GM12874 (cell line): ENCODE data around the gene NOSIP.

Source experiments
- TF ChIP-seq, protein P1 (sequence below): IDR thresholded peaks from 2 replicates; pipeline ENCODE4 v1.5.1; 2011; ENCODE audit warnings: low read depth, mild to moderate bottlenecking, control low read depth, low read length, moderate library complexity; ENCODE audit not compliant: insufficient read depth

NOSIP gene

DNA sequence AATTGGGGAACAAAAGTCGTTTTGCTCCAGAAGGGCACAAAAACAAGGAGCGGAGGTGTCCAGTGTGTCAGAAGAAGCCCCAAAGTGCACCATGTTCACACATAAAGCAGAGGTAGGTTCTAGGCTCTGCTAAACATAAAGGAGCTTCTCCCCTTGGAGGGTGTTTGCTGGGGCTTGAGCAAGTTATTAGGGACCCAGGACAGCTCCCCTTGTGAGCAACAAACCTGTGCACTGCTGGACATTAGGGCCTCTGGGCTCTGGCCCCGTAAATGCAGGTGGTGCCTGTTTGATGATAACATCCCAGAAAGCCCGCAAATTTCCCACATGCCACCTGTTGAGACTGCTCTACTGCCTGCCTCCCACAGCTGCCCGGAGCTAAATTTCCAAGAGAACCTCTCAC, 41.7 kb downstream of the NOSIP start:
- TF ChIP-seq, protein P1, sequence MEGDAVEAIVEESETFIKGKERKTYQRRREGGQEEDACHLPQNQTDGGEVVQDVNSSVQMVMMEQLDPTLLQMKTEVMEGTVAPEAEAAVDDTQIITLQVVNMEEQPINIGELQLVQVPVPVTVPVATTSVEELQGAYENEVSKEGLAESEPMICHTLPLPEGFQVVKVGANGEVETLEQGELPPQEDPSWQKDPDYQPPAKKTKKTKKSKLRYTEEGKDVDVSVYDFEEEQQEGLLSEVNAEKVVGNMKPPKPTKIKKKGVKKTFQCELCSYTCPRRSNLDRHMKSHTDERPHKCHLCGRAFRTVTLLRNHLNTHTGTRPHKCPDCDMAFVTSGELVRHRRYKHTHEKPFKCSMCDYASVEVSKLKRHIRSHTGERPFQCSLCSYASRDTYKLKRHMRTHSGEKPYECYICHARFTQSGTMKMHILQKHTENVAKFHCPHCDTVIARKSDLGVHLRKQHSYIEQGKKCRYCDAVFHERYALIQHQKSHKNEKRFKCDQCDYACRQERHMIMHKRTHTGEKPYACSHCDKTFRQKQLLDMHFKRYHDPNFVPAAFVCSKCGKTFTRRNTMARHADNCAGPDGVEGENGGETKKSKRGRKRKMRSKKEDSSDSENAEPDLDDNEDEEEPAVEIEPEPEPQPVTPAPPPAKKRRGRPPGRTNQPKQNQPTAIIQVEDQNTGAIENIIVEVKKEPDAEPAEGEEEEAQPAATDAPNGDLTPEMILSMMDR: no peak

DNA sequence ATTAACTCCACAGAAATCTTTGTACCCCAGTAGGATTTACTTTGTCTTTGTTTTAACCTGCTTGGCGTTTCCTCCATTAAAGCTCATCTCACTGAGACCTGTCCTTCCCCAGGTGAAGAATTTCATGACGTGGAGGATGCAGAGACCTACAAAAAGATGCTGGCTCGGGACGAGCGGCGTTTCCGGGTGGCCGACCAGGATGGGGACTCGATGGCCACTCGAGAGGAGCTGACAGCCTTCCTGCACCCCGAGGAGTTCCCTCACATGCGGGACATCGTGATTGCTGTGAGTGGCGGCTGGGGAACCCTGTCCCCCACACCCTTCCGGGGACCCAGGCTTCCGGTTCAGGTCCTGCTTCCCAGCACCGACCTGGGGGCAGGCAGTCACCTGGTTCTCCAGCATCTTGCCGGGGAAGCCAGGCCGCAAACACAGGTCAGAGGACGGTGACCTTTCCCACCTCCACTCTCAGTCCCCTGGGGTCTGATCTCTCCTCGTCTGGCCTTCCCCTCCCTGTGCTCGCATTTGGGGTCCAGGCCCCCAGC, 43.4 kb downstream of the NOSIP start:
- TF ChIP-seq, protein P1: no peak

DNA sequence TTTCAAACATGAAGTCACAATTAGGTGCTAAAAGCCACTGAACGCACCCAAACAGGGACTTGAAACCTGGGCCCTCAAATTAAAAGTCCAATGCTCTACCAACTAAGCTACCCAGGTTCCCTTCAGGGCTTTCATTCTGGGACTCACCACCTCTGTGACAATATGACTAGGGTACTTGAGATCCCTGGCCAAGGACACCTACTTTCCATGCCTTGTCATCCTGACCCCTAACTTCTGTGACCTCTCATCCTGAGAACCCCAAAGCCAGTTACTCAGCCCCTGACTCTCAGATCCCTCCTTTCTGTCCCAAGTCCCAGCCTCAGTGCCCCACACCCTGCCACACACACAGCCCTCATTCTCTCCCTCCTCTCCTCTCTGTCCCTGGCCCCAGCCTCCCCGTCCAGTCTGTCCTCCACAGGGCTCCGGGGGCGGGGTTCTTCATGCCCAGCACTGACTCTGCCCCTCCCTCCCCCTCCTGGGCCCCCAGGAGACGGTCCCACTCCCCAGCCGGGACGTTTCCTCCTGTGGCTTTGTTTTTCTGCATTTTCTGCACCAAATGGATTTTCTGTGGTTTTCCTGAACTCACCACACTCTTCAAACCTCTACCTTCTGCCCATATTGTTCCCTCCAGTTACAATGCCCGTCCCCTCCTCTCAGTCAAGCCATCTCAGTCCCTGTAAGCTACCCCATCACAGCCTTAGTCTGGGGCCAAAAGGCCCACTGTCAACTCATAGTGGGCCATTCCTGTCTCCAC, 45.5 kb downstream of the NOSIP start:
- TF ChIP-seq, protein P1: no peak

DNA sequence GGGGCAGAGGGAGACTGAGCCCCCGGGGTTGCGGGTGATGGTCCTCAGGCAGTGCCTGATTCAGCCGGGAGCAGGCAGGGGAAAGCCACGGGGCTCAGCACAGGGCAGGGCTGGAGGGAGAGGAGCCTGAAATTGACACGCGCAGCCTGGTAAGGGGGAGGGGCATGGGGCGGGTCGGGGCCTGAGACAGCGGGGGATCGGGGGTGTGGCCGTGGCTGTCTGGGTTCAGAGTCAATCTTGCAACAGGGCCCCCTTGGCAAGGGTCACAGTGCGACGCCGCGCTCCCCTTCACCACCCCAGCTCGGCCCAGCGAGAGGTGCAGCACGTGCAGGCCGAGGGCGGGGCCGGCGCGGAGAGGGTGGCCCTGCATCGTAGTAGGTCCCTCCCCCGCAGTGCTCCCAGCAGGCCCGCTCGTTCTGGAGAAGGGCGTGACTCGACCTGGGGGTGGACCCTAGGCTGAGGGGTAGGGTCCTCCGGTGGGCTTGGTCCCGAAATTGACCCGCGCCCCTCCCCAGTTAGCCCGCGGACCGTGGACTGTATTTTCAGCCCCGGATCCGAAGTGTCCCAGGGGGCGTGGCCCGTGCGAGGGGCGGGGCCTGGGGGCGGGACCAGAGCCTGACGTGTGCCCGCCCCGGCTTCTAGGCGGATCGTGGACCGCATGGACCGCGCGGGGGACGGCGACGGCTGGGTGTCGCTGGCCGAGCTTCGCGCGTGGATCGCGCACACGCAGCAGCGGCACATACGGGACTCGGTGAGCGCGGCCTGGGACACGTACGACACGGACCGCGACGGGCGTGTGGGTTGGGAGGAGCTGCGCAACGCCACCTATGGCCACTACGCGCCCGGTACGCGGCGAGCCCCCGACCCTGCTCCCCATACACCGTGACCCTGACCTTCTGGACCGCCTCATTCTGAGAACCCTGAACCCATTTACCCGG, 46.5 kb downstream of the NOSIP start:
- TF ChIP-seq, protein P1: peak; percentile 62

DNA sequence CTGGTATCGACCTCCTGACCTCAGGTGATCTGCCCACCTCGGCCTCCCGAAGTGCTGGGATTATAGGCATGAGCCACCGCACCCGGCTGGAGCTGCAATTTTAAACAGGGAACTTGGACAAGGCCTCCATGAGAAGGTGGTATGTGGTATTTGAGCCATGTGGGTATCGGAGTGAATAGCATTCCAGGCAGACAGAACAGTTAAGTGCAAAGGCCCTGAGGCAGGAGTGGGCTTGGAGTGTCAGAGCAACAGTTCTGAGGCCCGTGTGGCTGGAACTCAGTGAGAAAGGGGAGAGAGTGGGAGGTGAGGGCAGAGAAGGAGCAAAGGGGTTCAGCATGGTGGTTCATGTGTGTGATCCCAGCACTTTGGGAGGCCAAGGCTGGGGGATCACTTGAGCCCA, 49.6 kb downstream of the NOSIP start:
- TF ChIP-seq, protein P1: no peak

DNA sequence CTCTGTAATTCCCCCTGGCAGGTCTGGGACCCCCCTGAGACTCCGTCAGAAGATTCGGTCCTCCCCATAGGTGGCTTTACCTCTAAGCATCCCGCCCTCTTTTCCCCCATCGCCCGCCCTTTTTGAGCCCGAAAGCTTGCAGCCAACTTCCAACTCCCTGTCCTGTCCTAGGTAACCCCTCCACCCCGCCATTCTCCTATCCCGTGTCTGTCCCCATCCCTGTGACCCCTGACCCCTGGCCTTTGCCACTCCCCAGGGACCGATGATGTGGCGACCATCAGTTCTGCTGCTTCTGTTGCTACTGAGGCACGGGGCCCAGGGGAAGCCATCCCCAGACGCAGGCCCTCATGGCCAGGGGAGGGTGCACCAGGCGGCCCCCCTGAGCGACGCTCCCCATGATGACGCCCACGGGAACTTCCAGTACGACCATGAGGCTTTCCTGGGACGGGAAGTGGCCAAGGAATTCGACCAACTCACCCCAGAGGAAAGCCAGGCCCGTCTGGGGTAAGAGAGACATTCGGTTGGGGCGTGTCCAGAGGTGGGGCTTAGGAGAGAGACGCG, 52.1 kb downstream of the NOSIP start:
- TF ChIP-seq, protein P1: no peak
